PC-3 (cell line): Measurements from ENCODE around the gene PCSK5. TPM values are rescaled to one million over a fixed set of nuclear protein-coding genes. Genes with fewer than 3 reads are reported as not detected.
"Not testable (repeated sequence)": the region's sequence is repeated elsewhere in the genome, so short reads cannot be mapped to it uniquely, and the experiment has no call there.

Experiments used
- ATAC-seq: fragments of 200-7000 bp; cut with Tn5 transposase; 2 replicates; pipeline ENCODE4 v1.9.1; 2020; ENCODE audit warnings: mild to moderate bottlenecking, moderate library complexity
- BruUV-seq: library from RNA; stranded (reverse); fragments of 400-500 nt; replicated peaks from 2 replicates; lab custom pipeline; 2021; lab: Mats Ljungman, UMichigan
- CTCF ChIA-PET: fragments of 300-600 bp; sonication (Branson Sonifier 250); formaldehyde crosslinking; loops from one replicate; lab custom pipeline; 2022; ENCODE audit warnings: antibody characterized with exemption; lab: Charles Lee
- POLR2A ChIA-PET: fragments of 300-600 bp; sonication (Branson Sonifier 250); formaldehyde crosslinking; loops from one replicate; lab custom pipeline; 2022; ENCODE audit warnings: antibody characterized with exemption; ENCODE audit not compliant: unreplicated experiment; lab: Charles Lee
- DNase-seq: peaks from one replicate; pipeline ENCODE4 v3.0.0-alpha.2; 2015
- H2AFZ ChIP-seq: fragments of 300-600 bp; sonication (generic); 2 replicates; pipeline ENCODE4 v1.6.0; 2016; ENCODE audit warnings: antibody characterized with exemption, low read length
- H3F3A ChIP-seq: fragments of 300-600 bp; sonication (generic); one replicate; pipeline ENCODE4 v1.6.0; 2017; ENCODE audit warnings: antibody characterized with exemption, low read length, control low read depth, mild to moderate bottlenecking; ENCODE audit not compliant: unreplicated experiment
- H3K27ac ChIP-seq: fragments of 300-600 bp; sonication (generic); 2 replicates; pipeline ENCODE4 v1.5.1; 2016; ENCODE audit warnings: mild to moderate bottlenecking, low read length
- H3K27me3 ChIP-seq: fragments of 300-600 bp; sonication (generic); 2 replicates; pipeline ENCODE4 v1.6.1; 2016; ENCODE audit warnings: low read length, mixed read lengths
- H3K36me3 ChIP-seq: fragments of 300-600 bp; sonication (generic); 2 replicates; pipeline ENCODE4 v1.6.1; 2016; ENCODE audit warnings: low read depth, mixed run types, low read length, mixed read lengths
- H3K4me1 ChIP-seq: fragments of 300-600 bp; sonication (generic); 2 replicates; pipeline ENCODE4 v1.5.1; 2016; ENCODE audit warnings: low read length; ENCODE audit not compliant: insufficient read depth
- H3K4me2 ChIP-seq: fragments of 300-600 bp; sonication (generic); 2 replicates; pipeline ENCODE4 v1.6.0; 2016; ENCODE audit warnings: low read length
- H3K4me3 ChIP-seq: fragments of 300-600 bp; sonication (generic); 2 replicates; pipeline ENCODE4 v1.5.1; 2016; ENCODE audit warnings: mild to moderate bottlenecking, low read length, mixed read lengths
- H3K79me2 ChIP-seq: fragments of 300-600 bp; sonication (generic); 2 replicates; pipeline ENCODE4 v1.6.1; 2017; ENCODE audit warnings: low read length, mixed read lengths
- H3K9ac ChIP-seq: fragments of 300-600 bp; sonication (generic); 2 replicates; pipeline ENCODE4 v1.6.0; 2016; ENCODE audit warnings: mild to moderate bottlenecking, low read length
- H3K9me2 ChIP-seq: fragments of 300-600 bp; sonication (generic); replicated peaks from 2 replicates; pipeline ENCODE4 v1.6.1; 2016; ENCODE audit warnings: mixed run types, low read length, mixed read lengths
- H3K9me3 ChIP-seq: fragments of 300-600 bp; sonication (generic); 2 replicates; pipeline ENCODE4 v1.6.1; 2016; ENCODE audit warnings: low read length, mixed read lengths
- H4K20me1 ChIP-seq: fragments of 300-600 bp; sonication (generic); 2 replicates; pipeline ENCODE4 v1.6.1; 2016; ENCODE audit warnings: low read length, mixed read lengths
- CTCF ChIP-seq: fragments of 300-600 bp; sonication (generic); conservative IDR thresholded peaks from 2 replicates; pipeline ENCODE4 v1.5.1; 2017; ENCODE audit warnings: antibody characterized with exemption, low read depth, mild to moderate bottlenecking, low read length
- EZH2 ChIP-seq: fragments of 300-600 bp; sonication (generic); IDR thresholded peaks from one replicate; pipeline ENCODE4 v1.6.1; 2017; ENCODE audit warnings: antibody characterized with exemption, mild to moderate bottlenecking, low read length; ENCODE audit not compliant: unreplicated experiment
- EZH2phosphoT487 ChIP-seq: fragments of 300-600 bp; sonication (generic); IDR thresholded peaks from 2 replicates; pipeline ENCODE4 v1.6.1; 2018; ENCODE audit warnings: mild to moderate bottlenecking, antibody characterized with exemption, low read length, borderline replicate concordance
- intact Hi-C: fragments of 100-400 bp; cut with micrococcal nuclease; formaldehyde crosslinking; loops from 2 replicates; pipeline ENCODE4 v1.9.0; 2023
- total RNA-seq: library from RNA; depleted of rRNA; stranded (reverse); fragments of >200 nt; gene quantifications from 2 replicates; pipeline ENCODE4 v1.2.3, GENCODE V29; 2014

Gene PCSK5
- total RNA-seq, 1 experiment from 2014 or later: not detected

- ATAC-seq: no peak
- no peaks in the 10 kb centered on the region for H3K36me3 ChIP-seq
- H3K27me3 ChIP-seq: no peaks in the 10 kb centered on the region
- H3K4me3 ChIP-seq: no peak overlapping the region
- H3K9me3 ChIP-seq: no peaks in the 10 kb centered on the region
- TF ChIP-seq EZH2: no peak
- no peak for TF ChIP-seq EZH2phosphoT487
- no peak for TF ChIP-seq CTCF
- BruUV-seq: no TSS peak
- H3K4me1 ChIP-seq: no peaks in the 10 kb centered on the region
- no peaks in the 10 kb centered on the region for H3F3A ChIP-seq
- ChIA-PET CTCF (no interaction called here), POLR2A (no interaction called here)
- H3K9ac ChIP-seq: no peak overlapping the region
- intact Hi-C loops: no loop called here
- H4K20me1 ChIP-seq: no peaks in the 10 kb centered on the region
- no peaks in the 10 kb centered on the region for H3K79me2 ChIP-seq
- no peak overlapping the region for H3K27ac ChIP-seq
- no peaks in the 10 kb centered on the region for H3K9me2 ChIP-seq
- no peak overlapping the region for H2AFZ ChIP-seq
- DNase-seq: no peak
- H3K4me2 ChIP-seq: no peak overlapping the region
Observed at GRCh38 chr9:75962013-75962661, 71.7 kb downstream of the PCSK5 start.

- BruUV-seq: no TSS peak
- POLR2A ChIA-PET: no interaction called here
Observed at GRCh38 chr9:75962662-75963036, 72.2 kb downstream of the PCSK5 start.

GRCh38 chr9:75963321-75963720 is 72.8 kb downstream of the PCSK5 start:
- H3K4me3 ChIP-seq, intact Hi-C loops, H3K79me2 ChIP-seq, H3K4me2 ChIP-seq, H3K4me1 ChIP-seq, H4K20me1 ChIP-seq, H3K36me3 ChIP-seq, H2AFZ ChIP-seq, H3K27me3 ChIP-seq, H3F3A ChIP-seq, H3K9ac ChIP-seq, POLR2A ChIA-PET, H3K27ac ChIP-seq, H3K9me3 ChIP-seq, CTCF ChIA-PET, BruUV-seq, DNase-seq, H3K9me2 ChIP-seq, ATAC-seq: not testable (repeated sequence)

More at GRCh38 chr9:75962662-75963036, 72.2 kb downstream of the PCSK5 start:
- Histone ChIP-seq H3K9ac (no peak overlapping the region), H3K27me3 (no peaks in the 10 kb centered on the region), H4K20me1 (no peaks in the 10 kb centered on the region), H3K4me1 (no peaks in the 10 kb centered on the region), H3K4me3 (no peak overlapping the region), H3K9me3 (no peaks in the 10 kb centered on the region), H3K4me2 (no peak overlapping the region), H3F3A (no peaks in the 10 kb centered on the region), H3K27ac (no peak overlapping the region), H3K9me2 (no peaks in the 10 kb centered on the region), H2AFZ (no peak overlapping the region), H3K79me2 (no peaks in the 10 kb centered on the region), H3K36me3 (no peaks in the 10 kb centered on the region)
- DNase-seq: no peak
- CTCF ChIA-PET: no interaction called here
- ATAC-seq: no peak
- TF ChIP-seq CTCF (no peak), EZH2phosphoT487 (no peak), EZH2 (no peak)
- intact Hi-C loops: no loop called here
